NCI-H1092 treated with DMSO at 0.1 percent for 48 hours (cell line): ENCODE results near the gene H1-8.
"Not testable (repeated sequence)": the region's sequence is repeated elsewhere in the genome, so short reads cannot be mapped to it uniquely, and the experiment has no call there.

ENCODE experiments used
- DNase-seq: peaks from one replicate; lab custom pipeline; 2025; lab: John Stamatoyannopoulos, UW

H1-8 gene

DNA sequence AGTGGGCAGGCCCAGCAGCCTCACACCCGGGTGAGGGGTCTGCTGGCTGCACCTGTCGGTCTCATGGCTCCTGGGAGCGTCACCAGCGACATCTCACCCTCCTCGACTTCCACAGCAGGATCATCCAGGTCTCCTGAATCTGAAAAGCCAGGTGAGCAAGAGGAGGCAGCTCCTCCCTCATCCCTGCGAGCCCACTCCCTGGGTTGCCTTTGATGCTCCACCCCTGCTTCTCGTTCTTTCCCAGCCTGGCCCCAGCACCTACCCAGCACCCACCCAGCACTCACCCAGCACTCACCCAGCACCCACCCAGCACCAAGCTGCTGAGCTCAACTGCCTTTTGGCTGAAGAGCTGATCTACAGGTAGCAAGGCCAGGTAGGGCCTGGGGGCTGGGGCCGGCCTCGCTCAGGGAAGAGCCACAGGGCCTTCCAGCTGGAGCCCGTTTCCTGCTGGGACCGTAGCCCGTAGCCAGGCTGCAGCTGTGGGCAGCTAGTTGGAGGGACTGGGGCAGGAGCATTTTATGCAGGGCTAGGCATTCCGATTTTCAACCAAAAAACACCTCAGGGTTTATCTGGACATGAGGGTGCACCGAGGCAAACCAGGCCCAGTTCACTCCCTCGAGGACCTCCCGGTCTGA, at the start of gene H1-8:
Gene H1-8 (plus strand): TSS at position 20 of the 635 bp plus-strand sequence. CDS start 44 bp downstream, at position 64.
- no peak for DNase-seq

GRCh38 chr3:129493206-129493605, 49.8 kb upstream of the H1-8 start:
- DNase-seq: no peak

GRCh38 chr3:129494499-129494898, 48.5 kb upstream of the H1-8 start:
- DNase-seq: not testable (repeated sequence)

- not testable (repeated sequence) for DNase-seq
These were observed 47.9 kb upstream of the H1-8 start for GRCh38 chr3:129495006-129495639.

GRCh38 chr3:129497876-129498275, 45.1 kb upstream of the H1-8 start:
- DNase-seq: not testable (repeated sequence)

- DNase-seq: not testable (repeated sequence)
These were observed 44.1 kb upstream of the H1-8 start for GRCh38 chr3:129498603-129499488.

- not testable (repeated sequence) for DNase-seq
These were observed 43.2 kb upstream of the H1-8 start for GRCh38 chr3:129499604-129500333.

DNA sequence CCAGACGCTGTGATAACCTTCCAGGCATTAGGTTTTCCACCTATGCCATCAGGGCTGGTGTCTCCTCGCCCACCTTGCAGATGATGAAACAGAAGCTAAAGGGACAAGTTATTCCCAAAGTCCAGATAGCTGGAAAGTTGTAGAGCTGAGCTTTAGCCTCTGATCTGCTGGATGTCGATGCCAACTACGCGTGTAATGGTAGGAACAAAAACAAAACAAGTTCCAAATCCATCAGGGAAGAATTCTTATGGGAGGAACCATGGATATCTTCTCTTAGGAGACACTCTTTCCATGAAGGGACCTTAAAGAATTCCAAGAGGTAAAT, 42.7 kb upstream of the H1-8 start:
- no peak for DNase-seq

- DNase-seq: no peak
These were observed 41.3 kb upstream of the H1-8 start for GRCh38 chr3:129501630-129502029.

GRCh38 chr3:129502641-129503408, 40.1 kb upstream of the H1-8 start:
- peak; percentile 91 for DNase-seq

DNA sequence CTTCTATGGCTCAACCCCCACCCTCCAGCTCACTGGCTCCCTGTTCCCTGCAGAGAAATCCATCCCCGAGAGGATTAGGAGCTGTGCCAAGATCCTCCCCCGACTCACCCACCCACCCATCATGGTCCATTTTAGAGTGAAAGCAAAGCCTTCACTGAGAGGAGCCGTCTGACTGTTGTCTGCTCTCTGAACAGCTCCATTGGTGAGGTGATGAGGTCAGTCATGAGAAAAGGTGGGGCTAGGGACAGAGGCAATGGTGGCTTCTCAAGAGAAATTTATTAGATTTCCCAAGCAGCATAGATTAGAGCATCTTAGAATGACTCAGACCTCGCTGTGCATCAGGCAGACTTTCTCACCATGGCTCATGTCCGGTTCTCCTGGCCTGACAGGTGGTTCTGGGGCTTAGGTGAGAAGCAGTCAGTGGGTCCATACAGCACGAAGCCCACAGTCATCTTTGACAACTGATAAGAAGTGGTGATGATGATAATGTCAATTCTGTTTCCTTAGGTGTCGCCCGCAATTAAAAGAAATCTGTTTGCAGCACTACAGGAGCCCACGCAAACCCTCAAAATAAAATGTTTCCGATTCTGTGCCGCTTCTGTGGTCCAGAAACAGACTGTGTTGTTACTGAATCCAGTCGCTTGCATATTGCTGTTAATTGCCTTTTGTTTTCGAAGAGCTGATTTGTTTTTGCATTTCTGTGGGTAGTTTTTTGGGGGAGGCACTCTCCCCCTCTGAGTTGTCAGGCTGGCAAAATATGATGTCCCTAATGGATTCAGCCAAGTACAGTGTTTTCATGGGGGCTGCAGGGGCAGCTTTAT, 39.3 kb upstream of the H1-8 start:
- DNase-seq: peak; percentile 91

DNA sequence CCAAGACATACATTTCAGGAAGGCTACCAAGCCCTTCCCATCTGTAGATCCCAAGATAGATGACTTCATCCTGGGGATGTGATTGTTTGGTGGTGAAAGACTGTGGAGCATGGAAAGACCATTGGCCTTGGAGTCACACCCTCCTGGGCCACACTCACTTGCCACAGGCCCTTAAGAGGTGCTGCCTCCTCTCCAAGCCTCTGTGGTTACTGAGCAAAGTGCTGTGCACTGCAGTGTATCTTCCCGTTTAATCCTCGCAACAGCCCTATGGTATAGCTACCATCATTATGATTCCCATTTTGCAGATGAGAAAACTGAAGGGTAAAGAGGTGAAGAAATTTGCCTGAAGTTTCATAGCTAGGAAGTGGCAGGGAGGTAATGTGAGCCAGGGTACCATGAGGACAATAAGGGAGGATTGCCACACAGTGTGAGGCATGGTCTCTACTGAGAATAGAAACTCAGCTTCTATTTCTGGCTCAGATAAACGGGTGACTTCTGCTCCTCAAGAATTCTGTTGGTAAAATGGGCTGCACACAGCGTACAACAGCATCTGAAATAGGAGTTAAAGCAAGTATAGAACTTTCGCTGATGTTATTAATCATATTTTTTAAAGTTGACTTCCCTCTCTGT, 38.4 kb upstream of the H1-8 start:
- DNase-seq: no peak

DNA sequence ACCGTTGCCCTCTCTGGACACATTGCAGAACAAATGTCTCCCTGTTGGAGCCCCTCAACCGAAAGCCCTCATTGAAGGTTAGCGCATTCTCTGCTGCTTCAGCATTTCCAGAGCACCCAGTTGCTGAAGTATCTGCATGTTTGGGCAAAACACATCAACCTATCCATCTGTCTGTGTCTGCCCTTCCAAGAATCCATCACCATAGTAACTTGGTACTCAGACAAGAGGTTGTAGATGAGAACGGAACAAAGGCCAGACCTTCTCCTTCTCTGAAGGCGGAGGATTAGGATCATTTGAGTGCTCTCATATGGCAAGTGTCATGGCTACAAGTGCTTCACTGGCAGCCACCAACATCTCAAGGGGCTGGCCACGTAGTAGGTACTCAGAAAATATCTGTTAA, 37.6 kb upstream of the H1-8 start:
- DNase-seq: peak; percentile 62

GRCh38 chr3:129506231-129506742, 36.7 kb upstream of the H1-8 start:
- peak; percentile 96 for DNase-seq

- peak; percentile 58 for DNase-seq
These were observed 35.7 kb upstream of the H1-8 start for GRCh38 chr3:129507181-129507831.

DNA sequence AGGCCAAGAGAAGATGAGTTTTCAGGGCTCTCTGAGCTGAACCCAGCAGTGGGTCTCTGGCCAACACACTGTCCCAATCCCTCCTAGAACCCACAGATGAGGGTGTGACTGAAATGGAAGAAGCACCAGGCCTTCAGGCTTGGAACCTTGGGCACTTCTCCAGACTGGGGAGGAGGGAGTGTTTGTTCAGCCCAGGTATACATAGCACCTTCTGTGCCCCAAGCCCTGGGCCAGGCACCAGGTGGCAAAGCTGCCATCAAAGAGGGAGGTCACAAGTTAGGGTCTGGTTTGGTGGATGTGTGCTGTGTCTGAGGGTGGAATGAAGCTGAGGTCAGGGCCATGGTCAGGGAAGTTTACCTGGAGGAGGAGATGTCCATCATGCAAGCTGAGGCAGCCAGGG, 30.4 kb upstream of the H1-8 start:
- DNase-seq: no peak

DNA sequence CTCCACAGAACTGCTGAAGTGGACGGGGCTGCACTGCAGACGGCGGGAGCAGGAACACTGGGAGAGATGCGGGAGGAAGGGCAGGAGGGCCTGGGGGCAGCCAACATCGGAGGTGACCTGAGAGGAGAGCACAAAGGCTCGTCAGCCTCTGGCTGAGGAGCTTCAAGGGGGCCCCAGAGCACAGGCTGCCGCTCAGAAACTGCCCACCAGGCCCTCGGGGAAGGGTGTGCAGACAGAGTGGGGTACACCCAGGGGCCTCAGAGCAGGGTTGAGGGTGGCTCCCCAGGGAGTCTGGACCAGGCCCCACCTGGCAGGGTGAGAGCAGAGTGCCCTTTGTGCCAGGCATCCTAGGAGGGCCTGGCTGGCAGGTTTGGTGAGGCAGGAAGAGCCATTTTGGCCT, 29.3 kb upstream of the H1-8 start:
- DNase-seq: no peak

DNA sequence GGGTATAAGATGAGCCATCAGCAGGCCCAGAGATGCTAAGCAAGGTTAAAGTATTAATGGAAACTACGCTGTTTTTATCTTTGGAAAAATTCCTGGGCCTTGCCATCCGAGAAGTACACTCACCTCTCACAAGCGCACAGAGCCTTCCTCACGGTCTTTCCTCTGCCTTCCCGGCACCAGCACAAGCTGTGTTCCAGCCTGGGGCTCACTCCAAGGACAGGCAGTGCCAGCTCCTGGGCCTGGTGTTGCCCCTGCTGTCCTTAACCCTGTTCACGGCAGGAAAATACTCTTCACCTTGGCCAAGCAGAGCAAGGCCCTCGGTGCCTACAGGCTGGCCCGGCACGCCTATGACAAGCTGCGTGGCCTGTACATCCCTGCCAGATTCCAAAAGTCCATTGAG, 28.9 kb upstream of the H1-8 start:
- no peak for DNase-seq

GRCh38 chr3:129514563-129514962, 28.4 kb upstream of the H1-8 start:
- DNase-seq: no peak
